Measurements from ENCODE around the gene FOXD1. TPM values are rescaled to one million over a fixed set of nuclear protein-coding genes. Genes with fewer than 3 reads are reported as not detected.

FOXD1 gene
- total and polyA plus RNA-seq, 2 experiments from 2014 or later = 0.33 to 1.9 TPM

GRCh38 chr5:73450672-73451223 lies 2.2 kb upstream of the FOXD1 start:
- Histone ChIP-seq H3K4me3 (peak overlapping the region; percentile 33), H3K36me3 (replicated peaks; ENCODE audit: insufficient read depth, low read depth) (no peaks in the 10 kb centered on the region), H2AFZ (peak overlapping the region; percentile 46), H3K79me2 (no peaks in the 10 kb centered on the region), H3K4me1 (ENCODE audit: insufficient read depth) (peaks cover 19% of the 10 kb centered on the region), H4K20me1 (ENCODE audit: insufficient read depth, poor library complexity, severe bottlenecking) (peaks cover 6% of the 10 kb centered on the region), H3K4me2 (peak overlapping the region; percentile 93), H3K27ac (no peak overlapping the region), H3K27me3 (peaks cover 67% of the 10 kb centered on the region), H3K9me2 (replicated peaks; ENCODE audit: insufficient read depth) (no peaks in the 10 kb centered on the region), H3K9me3 (ENCODE audit: low read depth) (no peaks in the 10 kb centered on the region)
- TF ChIP-seq EZH2phosphoT487 (IDR thresholded peaks at IDR 0.05; ENCODE audit: low read depth, severe bottlenecking, unreplicated experiment) = no peak
- peak; percentile 33 for TF ChIP-seq EZH2 (IDR thresholded peaks at IDR 0.05; ENCODE audit: borderline replicate concordance)
- TF ChIP-seq CTCF (IDR thresholded peaks at IDR 0.05; ENCODE audit: poor library complexity) = no peak
- no peak for DNase-seq (ENCODE audit: low spot score)
- WGBS (ENCODE audit: low lambda C conversion rate, missing lambda C conversion rate) = 3% methylated on average over 25 of the region's 27 CpGs

- Histone ChIP-seq H3K9me3 (ENCODE audit: low read depth) (no peaks in the 10 kb centered on the region), H3K27ac (no peak overlapping the region), H3K4me3 (no peak overlapping the region), H2AFZ (no peak overlapping the region), H3K9me2 (replicated peaks; ENCODE audit: insufficient read depth) (no peaks in the 10 kb centered on the region), H3K36me3 (replicated peaks; ENCODE audit: insufficient read depth, low read depth) (no peaks in the 10 kb centered on the region), H3K4me2 (no peak overlapping the region), H4K20me1 (ENCODE audit: insufficient read depth, poor library complexity, severe bottlenecking) (peaks cover 10% of the 10 kb centered on the region), H3K27me3 (peaks cover 73% of the 10 kb centered on the region), H3K79me2 (no peaks in the 10 kb centered on the region), H3K4me1 (ENCODE audit: insufficient read depth) (peaks cover 19% of the 10 kb centered on the region)
- no peak for DNase-seq (ENCODE audit: low spot score)
- TF ChIP-seq CTCF (IDR thresholded peaks at IDR 0.05; ENCODE audit: poor library complexity) (no peak), EZH2 (IDR thresholded peaks at IDR 0.05; ENCODE audit: borderline replicate concordance) (no peak), EZH2phosphoT487 (IDR thresholded peaks at IDR 0.05; ENCODE audit: low read depth, severe bottlenecking, unreplicated experiment) (no peak)
- 31% methylated on average over 7 of the region's 7 CpGs for WGBS (ENCODE audit: low lambda C conversion rate, missing lambda C conversion rate)
Measured at GRCh38 chr5:73450137-73450536, 1.6 kb upstream of the FOXD1 start.

GRCh38 chr5:73447530-73448462 lies 781 bp downstream of the FOXD1 start:
- Histone ChIP-seq H3K27me3 (peaks cover 81% of the 10 kb centered on the region), H3K79me2 (no peaks in the 10 kb centered on the region), H3K36me3 (replicated peaks; ENCODE audit: insufficient read depth, low read depth) (no peaks in the 10 kb centered on the region), H3K4me1 (ENCODE audit: insufficient read depth) (peaks cover 19% of the 10 kb centered on the region), H3K9me2 (replicated peaks; ENCODE audit: insufficient read depth) (no peaks in the 10 kb centered on the region), H4K20me1 (ENCODE audit: insufficient read depth, poor library complexity, severe bottlenecking) (peaks cover 10% of the 10 kb centered on the region), H3K4me3 (peak overlapping the region; percentile 24), H3K27ac (no peak overlapping the region), H3K9me3 (ENCODE audit: low read depth) (no peaks in the 10 kb centered on the region), H3K4me2 (peak overlapping the region; percentile 98), H2AFZ (peak overlapping the region; percentile 61)
- no peak for TF ChIP-seq CTCF (IDR thresholded peaks at IDR 0.05; ENCODE audit: poor library complexity)
- TF ChIP-seq EZH2 (IDR thresholded peaks at IDR 0.05; ENCODE audit: borderline replicate concordance) = no peak
- TF ChIP-seq EZH2phosphoT487 (IDR thresholded peaks at IDR 0.05; ENCODE audit: low read depth, severe bottlenecking, unreplicated experiment) = no peak
- DNase-seq (ENCODE audit: low spot score) = peak; percentile 50
- under 1% methylated on average over 68 of the region's 127 CpGs for WGBS (ENCODE audit: low lambda C conversion rate, missing lambda C conversion rate)

Data from hepatocyte (in vitro differentiated cells).